ENCODE data around the gene SH2D3C.

The SH2D3C gene

GRCh38 chr9:127723444-127723843 lies 55.0 kb downstream of the SH2D3C start:
- intact Hi-C loops (cut with DNase I; ENCODE audit: low total_unique reads): loop anchor here (5.0 kb wide), 1 partner anchor 221 kb away; no protein-coding TSS in a partner anchor
- no peaks in the 10 kb centered on the region for H3K9me3 ChIP-seq
- H3K4me1 ChIP-seq: peaks cover 0 to 11% (median 7%) of the 10 kb centered on the region in 4 donors
- no peak overlapping the region for H3K4me3 ChIP-seq
- H3K36me3 ChIP-seq: no peaks in the 10 kb centered on the region
- TF ChIP-seq CTCF (IDR thresholded peaks at IDR 0.05): no peak
- no peak for DNase-seq
- H3K27me3 ChIP-seq: peaks cover 0 to 24% of the 10 kb centered on the region in 2 donors
- H3K27ac ChIP-seq: no peak overlapping the region

GRCh38 chr9:127723013-127723412 lies 55.5 kb downstream of the SH2D3C start:
- intact Hi-C loops (cut with DNase I; ENCODE audit: low total_unique reads): loop anchor here (5.0 kb wide), 1 partner anchor 221 kb away; no protein-coding TSS in a partner anchor
- no peak overlapping the region for H3K27ac ChIP-seq
- DNase-seq: no peak
- no peaks in the 10 kb centered on the region for H3K9me3 ChIP-seq
- H3K27me3 ChIP-seq: peaks cover 0 to 24% of the 10 kb centered on the region in 2 donors
- H3K4me3 ChIP-seq: no peak overlapping the region
- H3K36me3 ChIP-seq: no peaks in the 10 kb centered on the region
- H3K4me1 ChIP-seq: peaks cover 0 to 11% (median 7%) of the 10 kb centered on the region in 4 donors
- TF ChIP-seq CTCF (IDR thresholded peaks at IDR 0.05): no peak

- no peaks in the 10 kb centered on the region for H3K9me3 ChIP-seq
- no peak for DNase-seq
- intact Hi-C loops (cut with DNase I; ENCODE audit: low total_unique reads): loop anchor here (5.0 kb wide), 1 partner anchor 220 kb away; no protein-coding TSS in a partner anchor
- H3K27ac ChIP-seq: no peak overlapping the region
- H3K4me1 ChIP-seq: peaks cover 0 to 11% (median 7%) of the 10 kb centered on the region in 4 donors
- H3K27me3 ChIP-seq: peaks cover 0 to 24% of the 10 kb centered on the region in 2 donors
- H3K36me3 ChIP-seq: no peaks in the 10 kb centered on the region
- TF ChIP-seq CTCF (IDR thresholded peaks at IDR 0.05): no peak
- no peak overlapping the region for H3K4me3 ChIP-seq
Measured at GRCh38 chr9:127722055-127722745, 56.3 kb downstream of the SH2D3C start.

- no peak for TF ChIP-seq CTCF (IDR thresholded peaks at IDR 0.05)
- intact Hi-C loops (cut with DNase I; ENCODE audit: low total_unique reads): loop anchor here (5.0 kb wide), 1 partner anchor 219 kb away; no protein-coding TSS in a partner anchor
- Histone ChIP-seq H3K4me3 (no peak overlapping the region), H3K27me3 (peaks cover 0 to 24% of the 10 kb centered on the region in 2 donors), H3K9me3 (no peaks in the 10 kb centered on the region), H3K4me1 (peaks cover 0 to 12% (median 7%) of the 10 kb centered on the region in 4 donors), H3K27ac (no peak overlapping the region), H3K36me3 (no peaks in the 10 kb centered on the region)
- DNase-seq: no peak
Measured at GRCh38 chr9:127721391-127721821, 57.1 kb downstream of the SH2D3C start.

- intact Hi-C loops (cut with DNase I; ENCODE audit: low total_unique reads): loop anchor here (5.0 kb wide), 1 partner anchor 219 kb away; no protein-coding TSS in a partner anchor
- Histone ChIP-seq H3K4me1 (peaks cover 0 to 17% (median 12%) of the 10 kb centered on the region in 4 donors), H3K27ac (no peak overlapping the region), H3K9me3 (no peaks in the 10 kb centered on the region), H3K27me3 (peaks cover 0 to 24% of the 10 kb centered on the region in 2 donors), H3K36me3 (no peaks in the 10 kb centered on the region), H3K4me3 (no peak overlapping the region)
- no peak for TF ChIP-seq CTCF (IDR thresholded peaks at IDR 0.05)
- DNase-seq: no peak
Measured at GRCh38 chr9:127720865-127721227, 57.6 kb downstream of the SH2D3C start.
